Hematopoietic multipotent progenitor cell (in vitro differentiated cells): ENCODE data around the gene PTCD2. TPM values are rescaled to one million over a fixed set of nuclear protein-coding genes. Genes with fewer than 3 reads are reported as not detected.

Experiments used
- DNase-seq, 3 donors: peaks; one replicate each; pipeline ENCODE4 v3.0.0-alpha.2; 2011 to 2015; ENCODE audit warnings: low read depth in 2 of 3, low spot score in 2 of 3
- small RNA-seq: library from RNA; depleted of rRNA; stranded (forward); fragments of <200 nt; gene quantifications from one replicate; pipeline ENCODE3, GENCODE V24; 2012
- total RNA-seq: library from RNA; depleted of rRNA; stranded (reverse); fragments of >200 nt; gene quantifications from one replicate; pipeline ENCODE4 v1.2.3, GENCODE V29; 2012

PTCD2 gene
- total RNA-seq, 1 donor: 5.1 TPM

DNA sequence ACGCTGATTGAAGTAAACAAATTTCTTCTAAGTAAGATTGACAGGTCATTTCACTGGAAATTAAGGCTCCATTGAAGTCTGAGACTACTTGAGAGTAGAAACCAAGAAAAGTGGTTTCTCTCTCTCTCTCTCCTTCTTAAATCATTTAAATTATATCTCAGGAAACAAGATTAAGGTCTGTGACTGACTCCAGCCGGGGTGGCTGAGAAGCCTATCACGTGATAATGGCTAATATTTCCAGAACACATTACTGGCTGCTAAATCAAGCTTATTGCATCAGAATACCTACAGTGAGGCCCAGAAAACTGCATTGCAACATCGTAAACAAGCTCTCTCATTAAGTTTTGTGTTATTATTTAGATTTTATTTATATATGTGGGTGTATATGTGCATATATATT, 88.4 kb downstream of the PTCD2 start:
- no peak for DNase-seq

DNA sequence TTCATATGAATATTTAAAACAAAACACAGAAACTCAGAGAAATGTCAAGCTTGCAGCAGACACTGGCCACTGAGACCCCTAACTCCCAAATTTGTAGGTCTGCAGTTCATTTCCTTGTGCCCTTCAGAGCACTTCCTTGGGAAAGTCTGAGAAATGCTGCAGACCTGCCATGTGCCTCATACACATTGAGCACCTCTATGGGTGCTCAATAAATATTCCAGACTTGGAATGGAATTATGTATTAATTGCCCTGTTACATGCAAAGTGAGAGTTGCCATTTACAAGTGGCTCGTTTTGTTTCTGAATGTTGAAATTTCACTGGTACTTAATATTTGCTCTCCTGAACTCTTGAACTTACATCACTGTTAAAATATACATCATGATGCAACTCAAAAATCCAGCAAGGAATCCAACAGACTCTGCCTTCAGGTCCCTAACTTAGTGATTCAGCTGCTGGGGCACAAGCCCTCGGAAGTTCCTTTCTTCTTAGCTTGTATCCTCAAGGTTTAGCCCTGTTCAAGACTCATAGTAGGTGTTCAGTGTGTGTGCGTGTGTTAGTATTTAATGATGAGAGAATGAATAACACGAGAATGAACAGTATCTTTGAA, 90.6 kb downstream of the PTCD2 start:
- DNase-seq: no peak

DNA sequence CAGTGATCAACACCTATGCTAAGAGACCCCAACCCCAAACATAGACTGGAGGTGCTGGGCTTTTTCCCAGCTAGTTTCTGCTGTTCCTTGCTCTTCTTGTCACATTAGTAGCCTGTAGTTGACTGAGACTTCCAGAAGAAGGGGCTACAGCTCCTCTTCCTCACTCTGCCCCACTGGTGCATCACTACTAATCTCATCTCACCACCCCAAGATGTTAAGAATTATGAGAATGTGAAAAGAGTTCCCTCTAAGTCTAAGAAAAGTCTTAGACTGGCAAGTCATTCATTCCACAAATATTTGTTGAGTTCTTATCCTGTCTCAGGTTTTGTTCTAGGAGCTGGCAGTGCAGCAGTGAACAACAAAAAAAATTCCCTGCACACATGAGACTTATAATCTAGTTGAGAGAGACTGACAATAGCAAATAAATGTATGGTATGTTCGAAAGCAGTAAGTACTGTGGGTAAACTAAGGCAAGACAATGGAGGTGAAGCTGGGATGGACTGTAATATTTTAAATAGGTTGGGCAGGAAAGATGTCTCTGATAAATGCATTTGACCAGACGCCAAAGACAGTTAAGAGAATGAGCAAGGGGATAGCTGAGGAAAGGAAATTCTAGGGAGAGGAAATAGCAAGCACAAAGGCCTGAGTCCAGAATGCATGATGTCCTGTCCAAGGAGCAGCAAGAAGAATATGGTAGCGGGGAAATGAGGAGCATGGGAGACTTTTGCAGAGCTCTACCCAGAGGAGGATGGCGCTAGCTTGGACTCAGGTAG, 92.3 kb downstream of the PTCD2 start:
- DNase-seq: no peak

DNA sequence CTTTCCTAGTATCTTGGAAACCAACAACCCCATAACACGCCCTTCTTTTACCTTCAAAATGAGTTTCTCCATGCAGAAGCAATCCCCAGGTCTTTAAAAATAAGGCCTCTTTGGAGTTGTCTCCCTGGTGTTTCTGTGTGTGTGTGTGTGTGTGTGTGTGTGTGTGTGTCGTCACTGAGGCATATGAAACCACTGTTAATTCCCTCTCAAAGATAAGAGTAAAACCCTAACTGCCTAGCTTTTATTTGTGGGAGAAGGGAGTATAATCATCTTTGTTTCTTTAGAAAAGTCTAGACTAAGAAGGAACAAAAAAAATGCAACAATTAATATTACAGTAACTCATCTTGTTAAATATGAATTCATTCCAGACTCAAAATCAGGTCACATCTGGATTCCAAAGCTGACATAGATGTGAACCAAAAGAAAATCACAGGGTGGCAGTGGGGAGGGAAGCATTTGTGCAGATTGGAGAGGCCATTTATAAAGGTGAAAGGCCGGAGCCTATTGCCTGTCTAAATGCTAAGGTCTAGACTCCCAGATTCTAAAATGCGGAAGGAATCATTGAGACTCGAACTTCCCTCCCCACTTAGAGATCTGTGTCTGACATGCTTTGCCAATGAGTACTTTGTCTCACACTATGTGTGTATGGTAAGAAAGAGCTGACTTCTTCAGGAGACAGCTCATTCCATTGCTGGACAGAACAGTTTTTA, 95.6 kb downstream of the PTCD2 start:
- DNase-seq: no peak

DNA sequence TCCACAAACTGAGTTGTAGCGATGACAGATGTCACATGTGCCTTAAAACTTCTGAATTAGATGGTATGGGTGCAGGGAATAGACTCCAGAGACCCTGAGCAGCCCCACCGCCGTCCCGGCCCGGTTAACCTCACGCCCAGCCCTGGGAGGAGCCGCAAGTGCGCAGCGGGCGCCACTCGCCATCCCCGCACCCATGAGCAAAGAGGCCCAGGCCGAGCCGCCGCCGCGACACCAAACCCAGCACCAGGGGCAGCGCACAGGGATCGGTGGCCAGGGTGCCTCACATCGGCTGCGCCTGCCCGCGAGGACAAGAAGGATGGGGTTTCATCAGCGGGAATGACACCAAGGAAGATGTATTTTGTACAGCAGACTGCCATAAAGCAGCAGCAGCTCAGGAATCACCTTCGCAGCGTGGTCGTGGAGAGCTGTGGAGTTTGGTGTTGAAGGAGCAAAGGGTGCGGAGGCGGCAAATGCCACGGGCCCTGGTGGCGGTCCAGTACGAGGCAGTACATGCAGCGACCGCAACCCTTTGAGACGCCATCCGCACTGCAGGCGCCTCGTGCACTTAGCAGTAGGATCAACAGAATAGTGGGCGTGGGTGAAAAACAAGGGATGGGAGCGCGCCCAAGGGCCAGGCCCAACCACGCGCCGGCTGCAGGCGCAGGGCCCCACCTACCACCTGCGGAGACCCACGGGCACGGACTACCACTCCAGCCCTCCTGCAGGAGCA, 97.3 kb downstream of the PTCD2 start:
- DNase-seq: no peak

Small RNA genes within 50 kb of the gene (small RNA-seq; reads per million reads assigned to genes)
- not detected for gene RN7SL153P

Other genes starting within 250 kb of the PTCD2 start
- gene MAP1B, start 212.9 kb upstream of the PTCD2 start, total RNA-seq: 0.54 TPM
- gene MRPS27, start 133 bp upstream of the PTCD2 start, total RNA-seq: 83.2 TPM
- under 0.01 TPM for gene ZNF366, start 187.0 kb downstream of the PTCD2 start, total RNA-seq